Measurements from ENCODE around the gene CLIC3.
"Not testable (repeated sequence)": the region's sequence is repeated elsewhere in the genome, so short reads cannot be mapped to it uniquely, and the experiment has no call there.

CLIC3 gene

DNA sequence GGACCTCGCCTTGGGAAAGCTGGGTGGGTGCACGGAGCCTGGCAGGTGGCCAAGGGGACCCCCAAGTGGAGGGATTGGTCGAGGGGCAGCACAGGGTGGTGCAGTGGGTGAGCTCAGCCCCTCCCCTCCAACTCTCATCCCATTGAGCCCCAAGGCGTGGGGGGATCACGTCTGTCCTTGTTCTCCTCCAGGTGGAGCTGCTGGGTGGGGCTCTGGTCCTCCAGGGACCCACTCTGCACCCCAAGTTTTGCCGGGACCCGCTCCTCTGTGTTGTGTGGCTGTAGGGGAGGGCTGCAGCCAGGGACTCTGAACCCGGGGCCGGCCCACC, 39.1 kb upstream of the CLIC3 start:
- Mint-ChIP-seq H3K4me1 (peaks cover 44% of the 10 kb centered on the region), H3K27ac (peak overlapping the region; percentile 91), H3K27me3 (peaks cover 20% of the 10 kb centered on the region), H3K9me3 (no peaks in the 10 kb centered on the region), H3K36me3 (peaks cover 2% of the 10 kb centered on the region), H3K4me3 (no peak overlapping the region)
- no peak for DNase-seq
- CTCF ChIA-PET, result interaction anchor here (0.7 to 2.9 kb wide), 38 partner anchors 9 to 268 kb away, joined by 3 to 39 read pairs (median 5); partner anchors contain the start of genes C8G, CLIC3, FBXW5 and NPDC1

DNA sequence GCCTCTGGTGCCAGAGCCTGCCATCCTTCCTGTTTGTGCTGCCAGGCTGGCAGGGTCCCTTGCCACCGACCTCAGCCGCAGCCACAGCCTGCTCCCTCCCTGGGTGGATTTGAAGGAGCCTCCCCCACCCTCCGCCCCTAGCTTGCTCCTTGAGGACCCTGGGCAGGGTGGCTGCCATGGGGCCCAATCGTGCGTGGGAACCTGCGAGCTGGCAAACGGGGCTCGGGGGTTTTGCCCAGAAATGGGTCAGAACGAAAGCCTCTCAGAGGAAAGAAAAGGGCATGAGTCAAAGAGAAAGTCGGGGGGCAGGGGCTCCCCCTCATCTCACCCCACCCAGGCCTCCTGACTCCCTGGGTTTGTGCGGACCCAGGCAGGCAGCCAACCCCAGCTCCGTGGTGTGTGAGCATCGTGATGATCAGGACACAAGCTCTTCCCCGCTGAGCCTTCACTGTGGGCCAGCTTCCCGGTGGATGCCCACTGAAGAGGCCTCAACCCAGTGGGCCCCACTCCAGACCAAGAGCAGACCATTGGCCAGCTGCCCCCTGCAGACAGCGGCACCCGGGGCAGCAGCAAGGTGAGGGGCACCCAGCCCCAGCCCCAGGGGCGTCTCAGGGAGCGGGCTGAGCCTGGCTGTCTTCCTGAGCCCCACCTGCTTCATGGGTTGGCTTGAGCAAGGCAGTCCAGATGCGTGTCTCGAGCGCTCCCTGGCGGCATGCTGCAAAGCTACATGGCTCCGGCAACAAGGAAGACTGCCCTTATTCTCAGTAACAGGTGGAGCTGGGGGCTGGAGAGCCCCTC, 38.5 kb upstream of the CLIC3 start:
- Mint-ChIP-seq H3K27ac (peak overlapping the region; percentile 91), H3K4me1 (peaks cover 49% of the 10 kb centered on the region), H3K4me3 (peak overlapping the region; percentile 61), H3K9me3 (no peaks in the 10 kb centered on the region), H3K36me3 (peaks cover 2% of the 10 kb centered on the region), H3K27me3 (peaks cover 21% of the 10 kb centered on the region)
- peak; percentile 93 for DNase-seq
- CTCF ChIA-PET, result interaction anchor here (0.7 to 2.9 kb wide), 40 partner anchors 9 to 274 kb away, joined by 3 to 39 read pairs (median 5); partner anchors contain the start of genes C8G, CLIC3, FBXW5 and NPDC1

- CTCF ChIA-PET, result interaction anchor here (0.7 to 2.9 kb wide), 34 partner anchors 8 to 273 kb away, joined by 3 to 39 read pairs (median 5); partner anchors contain the start of genes C8G, CLIC3, FBXW5 and NPDC1
- peaks cover 2% of the 10 kb centered on the region for H3K36me3 Mint-ChIP-seq
- peaks cover 28% of the 10 kb centered on the region for H3K27me3 Mint-ChIP-seq
- H3K9me3 Mint-ChIP-seq, result no peaks in the 10 kb centered on the region
- peak overlapping the region; percentile 91 for H3K27ac Mint-ChIP-seq
- H3K4me3 Mint-ChIP-seq, result peak overlapping the region; percentile 61
- no peak for DNase-seq
- H3K4me1 Mint-ChIP-seq, result peaks cover 57% of the 10 kb centered on the region
Observed at GRCh38 chr9:137034039-137034708, 37.8 kb upstream of the CLIC3 start.

- H3K36me3 Mint-ChIP-seq, H3K9me3 Mint-ChIP-seq, DNase-seq, H3K4me3 Mint-ChIP-seq: not testable (repeated sequence)
- peaks cover 34% of the 10 kb centered on the region for H3K27me3 Mint-ChIP-seq
- peaks cover 62% of the 10 kb centered on the region for H3K4me1 Mint-ChIP-seq
- CTCF ChIA-PET, result interaction anchor here (2.3 to 2.9 kb wide), 3 partner anchors 85 to 266 kb away, joined by 4 to 39 read pairs (median 28); no protein-coding TSS in a partner anchor
- peak overlapping the region; percentile 62 for H3K27ac Mint-ChIP-seq
Observed at GRCh38 chr9:137033481-137033880, 37.1 kb upstream of the CLIC3 start.

DNA sequence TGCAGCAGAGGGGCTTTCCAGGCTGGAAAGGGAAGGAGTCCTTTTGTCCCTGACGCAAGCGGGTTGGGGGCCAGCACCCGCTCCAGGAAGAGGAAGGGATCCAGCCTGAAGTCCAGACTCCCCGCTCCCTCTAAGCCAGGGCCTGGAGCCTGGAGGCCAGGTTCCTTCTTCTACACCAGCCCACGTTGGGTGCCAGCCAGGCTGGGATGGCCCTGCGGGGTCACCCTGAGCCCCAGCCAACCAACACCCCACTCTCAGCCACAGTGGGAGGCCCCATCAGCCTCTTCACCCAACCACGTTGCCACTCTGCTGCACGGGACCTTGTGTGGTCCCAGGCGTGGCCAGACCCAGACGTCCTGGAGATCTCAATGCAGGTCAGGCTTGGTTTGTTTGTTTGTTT, 36.5 kb upstream of the CLIC3 start:
- peaks cover 62% of the 10 kb centered on the region for H3K4me1 Mint-ChIP-seq
- CTCF ChIA-PET, result no interaction called here
- no peaks in the 10 kb centered on the region for H3K9me3 Mint-ChIP-seq
- no peaks in the 10 kb centered on the region for H3K36me3 Mint-ChIP-seq
- H3K27ac Mint-ChIP-seq, result peak overlapping the region; percentile 37
- no peak for DNase-seq
- no peak overlapping the region for H3K4me3 Mint-ChIP-seq
- H3K27me3 Mint-ChIP-seq, result peaks cover 34% of the 10 kb centered on the region

GRCh38 chr9:137031904-137032640, 35.7 kb upstream of the CLIC3 start, which contains the start of gene FUT7:
Gene FUT7, minus strand, starts transcription at chr9:137032088. Its CDS starts 97 bp downstream, at chr9:137031991.
- DNase-seq, result peak; percentile 44
- Mint-ChIP-seq H3K4me1 (peaks cover 65% of the 10 kb centered on the region), H3K4me3 (peak within 1 kb of the TSS; percentile 55), H3K9me3 (no peaks in the 10 kb centered on the region), H3K27ac (peak within 1 kb of the TSS; percentile 82), H3K27me3 (peaks cover 38% of the 10 kb centered on the region), H3K36me3 (no peaks in the 10 kb centered on the region)
- CTCF ChIA-PET, result interaction anchor here (1.1 to 1.5 kb wide), 2 partner anchors 15 to 84 kb away, joined by 4 to 5 read pairs; no protein-coding TSS in a partner anchor

GRCh38 chr9:137030538-137031527, 34.5 kb upstream of the CLIC3 start:
- peaks cover 69% of the 10 kb centered on the region for H3K4me1 Mint-ChIP-seq
- H3K9me3 Mint-ChIP-seq, result no peaks in the 10 kb centered on the region
- H3K27me3 Mint-ChIP-seq, result peaks cover 44% of the 10 kb centered on the region
- peak overlapping the region; percentile 54 for H3K4me3 Mint-ChIP-seq
- H3K36me3 Mint-ChIP-seq, result no peaks in the 10 kb centered on the region
- CTCF ChIA-PET, result interaction anchor here (1.1 to 3.6 kb wide), 9 partner anchors 8 to 243 kb away, joined by 4 to 22 read pairs (median 9); partner anchors contain the start of genes NPDC1 and PAXX
- H3K27ac Mint-ChIP-seq, result peak overlapping the region; percentile 76
- peak; percentile 57 for DNase-seq

DNA sequence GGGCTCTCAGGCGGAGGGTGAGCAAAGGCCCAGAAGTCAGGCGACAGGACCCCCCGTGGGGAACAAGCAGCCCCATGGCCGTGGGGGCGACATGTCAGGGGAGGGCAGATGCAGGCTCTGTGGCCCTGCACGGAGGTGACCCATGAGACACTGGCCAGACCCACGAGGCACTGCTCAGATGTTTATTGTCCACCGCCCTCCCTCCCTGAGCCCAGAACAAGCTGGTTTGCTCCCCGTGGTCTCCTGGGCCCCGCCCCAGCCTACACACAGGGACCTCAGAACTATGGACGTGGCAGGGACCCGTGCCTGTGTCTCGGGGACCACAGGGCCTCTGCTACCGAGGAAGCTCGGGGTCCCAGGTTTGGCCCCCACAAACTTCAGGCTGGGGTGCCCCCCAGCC, 33.6 kb upstream of the CLIC3 start:
- Mint-ChIP-seq H3K9me3 (no peaks in the 10 kb centered on the region), H3K27me3 (peaks cover 42% of the 10 kb centered on the region), H3K4me3 (peak overlapping the region; percentile 71), H3K4me1 (peaks cover 63% of the 10 kb centered on the region), H3K36me3 (no peaks in the 10 kb centered on the region), H3K27ac (peak overlapping the region; percentile 87)
- CTCF ChIA-PET, result interaction anchor here (0.6 to 3.6 kb wide), 36 partner anchors 8 to 317 kb away, joined by 3 to 22 read pairs (median 5); partner anchors contain the start of genes AJM1, CLIC3, FBXW5 and MAN1B1
- no peak for DNase-seq

DNA sequence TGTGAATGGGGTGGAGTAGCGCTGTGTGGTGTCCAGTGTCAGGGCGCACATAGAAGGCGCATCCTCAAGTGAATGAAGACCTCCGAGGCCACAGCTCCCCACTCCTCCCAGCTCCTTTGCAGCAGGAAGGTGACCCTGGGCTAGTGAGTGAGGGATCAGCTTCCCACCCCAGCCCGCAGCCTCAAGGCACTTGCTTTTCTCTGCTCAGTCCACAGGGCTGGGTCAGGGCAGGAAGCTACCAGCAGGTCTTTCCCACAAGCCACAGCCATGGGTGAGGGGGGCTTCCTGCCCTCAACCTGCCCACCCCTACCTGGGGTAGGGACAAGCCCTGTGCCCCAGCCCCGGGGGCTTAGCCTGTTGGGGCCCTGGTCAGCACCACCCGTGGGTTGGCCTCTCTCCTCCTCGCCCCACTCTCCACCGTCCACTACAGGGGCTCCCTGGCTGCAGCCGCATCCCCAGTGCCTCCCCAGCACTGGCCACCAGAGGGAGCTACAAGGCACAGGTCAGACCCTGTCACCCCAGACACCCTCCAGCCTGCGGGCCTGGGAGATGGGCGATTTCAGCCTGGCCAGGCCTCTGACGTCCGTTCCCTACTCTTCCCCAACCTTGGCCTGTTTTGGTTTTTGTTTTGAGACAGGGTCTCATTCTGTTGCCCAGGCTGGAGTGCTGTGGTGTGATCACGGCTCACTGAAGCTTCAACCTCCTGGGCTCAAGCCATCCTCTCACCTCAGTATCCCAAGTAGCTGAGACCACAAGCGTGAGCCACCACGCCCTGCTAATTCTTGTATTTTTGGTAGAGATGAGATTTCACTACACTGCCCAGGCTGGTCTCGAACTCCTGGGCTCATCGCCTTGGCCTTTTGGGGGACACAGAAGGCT, 32.9 kb upstream of the CLIC3 start:
- peaks cover 58% of the 10 kb centered on the region for H3K4me1 Mint-ChIP-seq
- peak; percentile 81 for DNase-seq
- CTCF ChIA-PET, result interaction anchor here (0.6 to 3.6 kb wide), 44 partner anchors 9 to 316 kb away, joined by 3 to 22 read pairs (median 4); partner anchors contain the start of genes AJM1, CLIC3, CYSRT1 and FBXW5
- H3K27me3 Mint-ChIP-seq, result peaks cover 35% of the 10 kb centered on the region
- H3K4me3 Mint-ChIP-seq, result peak overlapping the region; percentile 71
- H3K27ac Mint-ChIP-seq, result peak overlapping the region; percentile 87
- no peaks in the 10 kb centered on the region for H3K36me3 Mint-ChIP-seq
- no peaks in the 10 kb centered on the region for H3K9me3 Mint-ChIP-seq

DNA sequence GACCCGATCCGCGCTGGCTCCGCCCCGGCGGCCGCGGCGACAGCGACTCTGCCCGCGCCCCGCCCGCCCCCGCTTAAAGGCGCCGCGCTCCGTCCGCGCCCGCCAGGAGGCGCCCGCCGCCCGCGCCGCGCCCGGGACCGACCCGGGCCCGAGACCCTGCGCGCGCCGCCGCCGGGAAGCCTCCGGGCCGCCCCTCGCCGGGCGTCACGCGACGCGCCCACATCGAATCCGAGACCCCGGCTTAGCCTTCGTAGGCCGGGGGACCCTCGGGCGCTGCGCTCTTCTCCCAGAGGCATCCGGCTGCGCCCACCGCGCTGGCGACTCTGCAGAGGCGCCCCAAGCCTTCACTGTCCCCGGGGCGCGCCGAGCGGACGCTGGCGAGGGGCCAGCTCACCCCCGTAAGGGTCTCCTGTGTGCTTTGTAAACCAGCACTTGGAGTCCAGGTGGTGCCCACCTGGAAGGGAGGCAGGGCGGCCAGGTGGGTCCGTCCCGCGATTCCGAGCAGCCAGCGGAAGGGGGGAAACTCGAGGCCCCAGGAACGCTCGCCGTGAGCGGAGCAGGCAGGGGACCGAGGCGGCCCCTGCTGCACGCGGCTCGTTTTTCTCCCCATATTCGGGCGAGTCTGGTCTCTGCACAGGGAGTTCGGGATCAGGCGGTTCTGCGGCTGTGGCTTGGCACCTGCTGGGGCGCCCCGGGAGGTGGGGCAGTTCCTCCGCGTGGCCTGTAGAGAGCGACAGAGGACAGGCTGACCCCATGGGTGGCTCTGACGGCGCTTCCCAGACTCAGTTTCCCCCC, 32.1 kb upstream of the CLIC3 start:
- CTCF ChIA-PET, result interaction anchor here (0.7 to 3.6 kb wide), 37 partner anchors 8 to 315 kb away, joined by 3 to 22 read pairs (median 5); partner anchors contain the start of genes AJM1, CLIC3, CYSRT1 and FBXW5
- Mint-ChIP-seq H3K27ac (peak overlapping the region; percentile 87), H3K36me3 (no peaks in the 10 kb centered on the region), H3K27me3 (peaks cover 35% of the 10 kb centered on the region), H3K4me1 (peaks cover 52% of the 10 kb centered on the region), H3K4me3 (peak overlapping the region; percentile 71), H3K9me3 (no peaks in the 10 kb centered on the region)
- peak; percentile 75 for DNase-seq

Data from activated naive CD4-positive, alpha-beta T cell treated with anti-CD3 and anti-CD28 coated beads, Interleukin-2, amount 10 ng/mL, durations not matched to agents 7 days and 5 days (primary cell).